ENCODE results near the gene PMPCA.

Gene PMPCA

DNA sequence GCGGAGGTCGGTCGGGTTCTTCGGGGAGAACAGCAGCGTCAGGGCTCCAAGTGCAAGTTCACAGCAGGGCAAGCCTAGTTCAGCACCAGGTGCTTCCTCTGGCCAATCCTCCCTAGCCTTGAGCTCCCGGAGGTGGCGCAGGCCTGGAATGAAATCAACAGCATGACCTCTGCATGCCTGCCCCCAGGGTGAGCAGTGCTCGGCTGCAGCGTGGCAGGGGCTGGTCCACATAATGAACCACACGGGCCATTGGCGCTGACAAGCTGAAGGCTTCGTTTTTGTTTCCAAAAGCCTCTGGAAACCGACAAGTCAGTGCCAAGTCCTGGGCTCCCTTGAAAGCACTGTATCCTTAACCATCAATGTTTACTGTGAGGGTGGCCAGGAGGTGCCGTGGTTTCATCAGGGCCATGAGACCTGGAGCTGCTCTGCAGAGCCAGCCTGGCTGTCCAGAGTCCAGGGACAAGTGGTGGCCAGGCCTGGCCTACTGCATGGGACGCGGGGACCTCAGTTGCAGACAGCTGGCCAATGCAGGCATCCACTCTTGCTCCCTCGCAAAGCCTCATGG is 31.3 kb downstream of the PMPCA start:
- ATAC-seq, result no peak

GRCh38 chr9:136442265-136442664 is 31.8 kb downstream of the PMPCA start:
- ATAC-seq, result no peak
- peaks cover 4% of the 10 kb centered on the region for H3K4me1 Mint-ChIP-seq
- no peaks in the 10 kb centered on the region for H3K9me3 Mint-ChIP-seq
- H3K36me3 Mint-ChIP-seq, result peaks cover 73% of the 10 kb centered on the region
- H3K27ac Mint-ChIP-seq, result no peak overlapping the region
- DNase-seq (ENCODE audit: low spot score in 2 of 2), result no peak
- no peak overlapping the region for H3K4me3 Mint-ChIP-seq

More for the DNA sequence above, 31.3 kb downstream of the PMPCA start:
- H3K4me1 Mint-ChIP-seq, result peaks cover 9% of the 10 kb centered on the region
- DNase-seq (ENCODE audit: low spot score in 2 of 2), result no peak
- peaks cover 68% of the 10 kb centered on the region for H3K36me3 Mint-ChIP-seq
- no peaks in the 10 kb centered on the region for H3K9me3 Mint-ChIP-seq
- H3K4me3 Mint-ChIP-seq, result no peak overlapping the region
- H3K27ac Mint-ChIP-seq, result no peak overlapping the region

DNA sequence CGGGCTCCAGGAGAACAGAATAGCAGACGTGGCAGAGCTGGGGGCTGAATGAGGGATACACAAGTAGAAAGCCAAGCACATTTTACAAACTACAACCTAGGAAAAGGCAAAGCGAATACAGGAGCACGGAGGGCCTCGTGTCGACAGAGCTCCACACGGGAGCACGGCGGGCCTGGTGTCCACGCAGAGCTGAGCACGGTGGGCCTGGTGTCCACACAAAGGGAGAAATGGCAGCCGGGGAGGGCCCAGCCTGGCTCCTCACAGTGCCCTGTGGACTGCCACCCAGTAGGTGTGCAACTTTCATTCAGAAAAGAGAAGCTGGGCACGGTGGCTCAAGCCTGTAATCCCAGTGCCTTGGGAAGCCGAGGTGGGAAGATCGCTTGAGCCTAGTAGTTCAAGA is 32.6 kb downstream of the PMPCA start:
- no peak for ATAC-seq
- Mint-ChIP-seq H3K4me3 (no peak overlapping the region), H3K27ac (no peak overlapping the region), H3K9me3 (no peaks in the 10 kb centered on the region), H3K4me1 (no peaks in the 10 kb centered on the region), H3K36me3 (peaks cover 81% of the 10 kb centered on the region)
- no peak for DNase-seq (ENCODE audit: low spot score in 2 of 2)

- Mint-ChIP-seq H3K36me3 (peaks cover 87% of the 10 kb centered on the region), H3K4me3 (no peak overlapping the region)
- ATAC-seq, result no peak
These were observed 33.2 kb downstream of the PMPCA start for GRCh38 chr9:136443687-136444086.

GRCh38 chr9:136444102-136444501 is 33.6 kb downstream of the PMPCA start:
- peaks cover 91% of the 10 kb centered on the region for H3K36me3 Mint-ChIP-seq
- no peaks in the 10 kb centered on the region for H3K4me1 Mint-ChIP-seq
- DNase-seq (ENCODE audit: low spot score in 2 of 2) (no peak), ATAC-seq (no peak)
- no peak overlapping the region for H3K4me3 Mint-ChIP-seq
- no peaks in the 10 kb centered on the region for H3K9me3 Mint-ChIP-seq
- H3K27ac Mint-ChIP-seq, result no peak overlapping the region

More at GRCh38 chr9:136443687-136444086, 33.2 kb downstream of the PMPCA start:
- Mint-ChIP-seq H3K27ac (no peak overlapping the region), H3K4me1 (no peaks in the 10 kb centered on the region), H3K9me3 (no peaks in the 10 kb centered on the region)
- DNase-seq (ENCODE audit: low spot score in 2 of 2), result no peak

GRCh38 chr9:136445799-136446198 is 35.3 kb downstream of the PMPCA start:
- ATAC-seq, result no peak
- Mint-ChIP-seq H3K9me3 (no peaks in the 10 kb centered on the region), H3K4me1 (no peaks in the 10 kb centered on the region), H3K36me3 (peaks cover 99% of the 10 kb centered on the region), H3K27ac (no peak overlapping the region), H3K4me3 (no peak overlapping the region)
- no peak for DNase-seq (ENCODE audit: low spot score in 2 of 2)

GRCh38 chr9:136447173-136447778 is 36.8 kb downstream of the PMPCA start:
- H3K4me3 Mint-ChIP-seq, result no peak overlapping the region
- no peaks in the 10 kb centered on the region for H3K9me3 Mint-ChIP-seq
- peak overlapping the region; percentile 43 for H3K27ac Mint-ChIP-seq
- ATAC-seq (no peak), DNase-seq (ENCODE audit: low spot score in 2 of 2) (no peak)
- H3K4me1 Mint-ChIP-seq, result no peaks in the 10 kb centered on the region
- H3K36me3 Mint-ChIP-seq, result peaks cover 100% of the 10 kb centered on the region

- Mint-ChIP-seq H3K27ac (no peak overlapping the region), H3K9me3 (no peaks in the 10 kb centered on the region), H3K36me3 (peaks cover 100% of the 10 kb centered on the region), H3K4me3 (no peak overlapping the region), H3K4me1 (no peaks in the 10 kb centered on the region)
- ATAC-seq (no peak), DNase-seq (ENCODE audit: low spot score in 2 of 2) (no peak)
These were observed 38.2 kb downstream of the PMPCA start for GRCh38 chr9:136448655-136449054.

DNA sequence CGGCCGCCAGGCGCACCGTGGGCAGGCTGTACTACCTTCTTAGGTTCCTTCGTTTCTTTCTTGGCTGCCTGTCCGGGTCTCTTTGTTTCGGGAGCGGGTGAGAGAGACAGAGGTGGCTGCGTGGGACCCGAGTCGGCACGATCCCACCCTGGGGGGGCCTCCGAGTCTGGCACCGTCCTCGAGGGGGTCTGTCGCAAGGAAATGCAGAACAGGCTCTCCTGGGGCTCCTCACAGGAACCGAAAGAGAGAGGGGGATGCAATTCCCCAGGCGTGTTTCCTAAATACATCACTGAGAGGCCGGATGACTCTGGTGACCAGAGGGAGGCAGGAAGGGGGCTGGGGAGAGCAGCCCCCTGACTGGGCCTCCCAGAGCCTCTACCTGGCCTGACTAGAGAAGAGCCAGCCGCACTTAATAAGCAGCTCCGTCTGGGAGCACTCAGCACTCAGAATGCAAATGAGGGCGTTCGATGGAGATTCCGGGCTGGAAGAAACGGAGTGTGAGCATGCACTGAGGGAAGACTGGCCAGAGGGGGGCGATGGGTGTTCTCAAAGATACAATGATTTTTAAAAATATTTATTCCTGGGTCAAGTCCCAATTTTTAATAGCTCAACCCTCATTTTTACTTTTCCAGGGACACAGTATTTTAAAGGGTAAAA is 40.9 kb downstream of the PMPCA start:
- ATAC-seq (no peak), DNase-seq (ENCODE audit: low spot score in 2 of 2) (no peak)
- Mint-ChIP-seq H3K27ac (no peak overlapping the region), H3K36me3 (peaks cover 98% of the 10 kb centered on the region), H3K9me3 (no peaks in the 10 kb centered on the region), H3K4me1 (no peaks in the 10 kb centered on the region), H3K4me3 (no peak overlapping the region)

DNA sequence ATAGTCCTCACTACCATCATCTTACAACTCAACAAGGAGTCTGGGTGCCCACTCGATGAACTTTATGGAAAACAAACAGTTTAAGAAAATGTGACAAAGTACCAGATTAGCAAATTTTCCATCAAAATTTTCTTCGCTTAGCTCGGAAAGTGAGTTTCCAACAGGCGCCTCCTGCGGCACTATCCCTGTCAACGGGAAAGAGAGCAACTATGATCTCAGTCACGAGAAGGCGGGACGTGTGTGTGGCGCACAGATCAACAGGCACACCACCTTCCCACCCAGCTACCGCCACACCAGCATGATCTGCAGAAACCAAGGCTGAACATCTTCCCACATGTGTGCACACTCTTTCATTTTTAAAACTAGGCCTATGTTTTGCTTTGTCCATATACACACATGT is 42.9 kb downstream of the PMPCA start:
- ATAC-seq (no peak), DNase-seq (ENCODE audit: low spot score in 2 of 2) (no peak)
- Mint-ChIP-seq H3K4me1 (no peaks in the 10 kb centered on the region), H3K27ac (peak overlapping the region; percentile 32), H3K9me3 (no peaks in the 10 kb centered on the region), H3K36me3 (peaks cover 98% of the 10 kb centered on the region), H3K4me3 (no peak overlapping the region)

GRCh38 chr9:136454026-136454796 is 43.8 kb downstream of the PMPCA start:
- Mint-ChIP-seq H3K27ac (peak overlapping the region; percentile 56), H3K4me1 (no peaks in the 10 kb centered on the region), H3K9me3 (no peaks in the 10 kb centered on the region), H3K36me3 (peaks cover 98% of the 10 kb centered on the region), H3K4me3 (no peak overlapping the region)
- ATAC-seq (peak; percentile 31), DNase-seq (ENCODE audit: low spot score in 2 of 2) (no peak)

DNA sequence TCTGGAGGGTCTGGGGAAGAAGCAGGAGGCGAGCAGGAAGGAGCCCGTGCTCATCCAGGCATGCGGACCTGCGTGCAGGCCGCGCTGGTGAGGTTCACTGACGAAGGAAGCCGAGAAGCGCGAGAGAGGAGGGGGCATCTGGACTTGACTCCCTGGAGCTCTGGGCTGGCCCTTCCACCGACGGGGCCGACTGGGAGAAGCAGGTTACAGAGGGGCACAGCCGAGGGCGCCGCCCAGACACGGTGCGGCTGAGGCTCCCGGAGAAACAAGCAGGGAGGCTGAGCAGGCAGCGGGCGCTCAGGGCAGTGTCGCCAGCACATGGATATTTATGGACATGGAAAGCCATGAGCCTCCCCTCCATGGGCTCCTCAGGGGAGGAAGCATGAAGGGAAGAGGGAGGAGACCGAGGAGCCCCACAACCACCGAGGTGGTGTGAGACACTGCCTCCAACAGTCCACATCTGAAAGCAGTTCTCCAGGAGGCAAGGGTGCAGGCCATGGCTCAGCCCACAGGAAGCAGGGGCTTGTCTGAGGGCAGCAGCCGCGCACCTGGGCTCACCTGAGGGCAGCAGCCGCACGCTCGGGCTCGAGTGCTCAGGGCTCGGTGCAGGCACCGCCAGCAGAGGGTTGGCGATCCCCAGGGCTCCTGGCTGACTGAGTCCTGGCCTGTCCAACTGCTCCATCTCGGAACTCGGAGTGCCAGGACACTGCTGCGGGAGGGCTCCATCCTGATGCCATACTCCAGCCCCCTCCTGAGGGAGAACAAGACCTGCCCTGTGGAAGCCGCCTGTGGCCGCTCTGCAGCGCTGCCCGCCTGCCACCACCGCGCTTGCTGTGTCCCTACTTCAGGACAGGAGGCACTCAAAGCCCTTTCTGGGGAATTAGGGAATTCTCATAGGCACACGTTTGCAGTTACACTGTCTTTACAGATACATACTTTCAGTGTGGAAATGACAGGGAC is 44.9 kb downstream of the PMPCA start:
- peak overlapping the region; percentile 56 for H3K27ac Mint-ChIP-seq
- peaks cover 98% of the 10 kb centered on the region for H3K36me3 Mint-ChIP-seq
- ATAC-seq (no peak), DNase-seq (ENCODE audit: low spot score in 2 of 2) (no peak)
- no peaks in the 10 kb centered on the region for H3K4me1 Mint-ChIP-seq
- no peaks in the 10 kb centered on the region for H3K9me3 Mint-ChIP-seq
- H3K4me3 Mint-ChIP-seq, result no peak overlapping the region

DNA sequence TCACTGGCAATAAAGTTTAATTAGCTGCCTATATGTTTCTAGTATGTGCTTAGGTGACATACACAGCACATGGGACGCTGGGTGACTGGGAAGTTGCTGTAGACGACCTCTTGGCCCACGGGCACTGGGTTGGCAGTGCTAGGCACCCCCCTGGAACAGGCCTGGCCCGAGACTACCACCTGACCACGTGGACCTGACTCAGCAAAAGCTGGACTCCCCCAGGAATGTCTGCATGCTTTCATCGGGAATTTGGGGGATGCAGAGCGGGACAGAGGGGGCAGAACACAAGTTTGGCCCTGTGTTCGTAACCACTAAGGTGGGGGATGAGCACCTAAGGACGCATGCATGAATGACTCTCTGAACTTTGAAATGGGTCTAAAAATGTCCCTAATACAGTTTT is 45.8 kb downstream of the PMPCA start:
- no peaks in the 10 kb centered on the region for H3K4me1 Mint-ChIP-seq
- ATAC-seq (no peak), DNase-seq (ENCODE audit: low spot score in 2 of 2) (no peak)
- H3K27ac Mint-ChIP-seq, result no peak overlapping the region
- no peak overlapping the region for H3K4me3 Mint-ChIP-seq
- peaks cover 98% of the 10 kb centered on the region for H3K36me3 Mint-ChIP-seq
- H3K9me3 Mint-ChIP-seq, result no peaks in the 10 kb centered on the region

DNA sequence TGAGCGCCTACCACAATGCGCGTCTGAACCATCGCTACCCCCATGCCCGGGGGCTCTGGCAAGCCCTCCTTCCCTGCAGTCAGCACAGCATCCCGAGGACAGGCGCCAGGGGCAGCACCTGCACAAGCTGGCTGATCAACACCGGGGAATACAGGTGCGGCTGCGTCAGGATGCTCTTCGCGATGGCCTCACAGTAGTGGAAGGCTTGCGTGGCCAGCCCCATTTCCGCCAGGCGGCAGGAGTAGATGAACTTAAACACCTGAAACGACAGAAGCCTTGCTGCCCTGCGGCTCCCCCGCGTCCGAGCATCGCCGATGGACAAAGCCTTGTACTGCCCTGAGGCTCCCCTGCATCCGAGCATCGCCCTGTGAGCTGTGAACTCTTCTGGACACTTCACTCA is 46.9 kb downstream of the PMPCA start:
- H3K36me3 Mint-ChIP-seq, result peaks cover 98% of the 10 kb centered on the region
- ATAC-seq, result no peak

DNA sequence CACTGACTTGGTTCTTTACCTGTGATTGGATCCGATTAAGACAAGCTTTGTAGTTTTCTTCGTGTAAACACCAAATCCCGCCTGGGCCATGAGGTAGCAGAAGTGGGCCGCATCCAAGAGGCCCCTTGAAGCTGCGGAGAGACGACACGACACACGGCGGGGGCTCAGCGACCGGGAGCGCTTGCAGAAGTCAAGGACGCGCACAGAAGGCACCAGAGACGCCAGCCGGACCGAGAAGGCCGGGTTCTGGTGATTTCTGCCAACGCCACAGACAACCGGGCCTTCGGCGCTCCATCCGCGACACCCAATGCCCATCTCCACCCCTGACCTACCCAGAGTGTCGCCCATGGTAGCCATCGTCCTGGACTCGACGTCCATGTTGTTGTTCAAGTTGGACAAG is 49.0 kb downstream of the PMPCA start:
- DNase-seq (ENCODE audit: low spot score in 2 of 2), result no peak
- Mint-ChIP-seq H3K9me3 (no peaks in the 10 kb centered on the region), H3K4me1 (no peaks in the 10 kb centered on the region), H3K27ac (no peak overlapping the region), H3K36me3 (peaks cover 98% of the 10 kb centered on the region), H3K4me3 (no peak overlapping the region)
- no peak for ATAC-seq

More for the DNA sequence above, 46.9 kb downstream of the PMPCA start:
- no peaks in the 10 kb centered on the region for H3K9me3 Mint-ChIP-seq
- no peak for DNase-seq (ENCODE audit: low spot score in 2 of 2)
- no peak overlapping the region for H3K27ac Mint-ChIP-seq
- no peaks in the 10 kb centered on the region for H3K4me1 Mint-ChIP-seq
- no peak overlapping the region for H3K4me3 Mint-ChIP-seq

Data from stimulated activated effector memory CD8-positive, alpha-beta T cell treated with anti-CD3 and anti-CD28 coated beads, Interleukin-12 subunit alpha, Interleukin-12 subunit beta, amount 100 ng/mL, for 72 hours (primary cell).